MM.1S (cell line): ENCODE results near the gene IFNE.
A peak's percentile ranks its signal among the peaks of the same experiment; 100 is the strongest.
"Not testable (repeated sequence)": the region's sequence is repeated elsewhere in the genome, so short reads cannot be mapped to it uniquely, and the experiment has no call there.

ENCODE experiments used
- DNase-seq: peaks from one replicate; pipeline ENCODE4 v3.0.0-alpha.2; 2015
- H2AFZ ChIP-seq: fragments of 300-600 bp; sonication (generic); 2 replicates; pipeline ENCODE4 v1.6.0; 2016; ENCODE audit warnings: antibody characterized with exemption, low read length
- H3F3A ChIP-seq: fragments of 300-600 bp; sonication (generic); 2 replicates; pipeline ENCODE4 v1.6.1; 2016; ENCODE audit warnings: mild to moderate bottlenecking, antibody characterized with exemption, low read length, moderate library complexity, mixed read lengths; ENCODE audit not compliant: insufficient read depth
- H3K27ac ChIP-seq: fragments of 300-600 bp; sonication (generic); 2 replicates; pipeline ENCODE4 v1.5.1; 2016; ENCODE audit warnings: mild to moderate bottlenecking, low read length
- H3K27me3 ChIP-seq: fragments of 300-600 bp; sonication (generic); replicated peaks from 2 replicates; pipeline ENCODE4 v1.6.0; 2016; ENCODE audit warnings: low read length; ENCODE audit not compliant: insufficient read depth
- H3K36me3 ChIP-seq: fragments of 300-600 bp; sonication (generic); replicated peaks from 2 replicates; pipeline ENCODE4 v1.6.1; 2016; ENCODE audit warnings: mild to moderate bottlenecking, low read length, mixed read lengths; ENCODE audit not compliant: insufficient read depth
- H3K4me1 ChIP-seq: fragments of 300-600 bp; sonication (generic); 2 replicates; pipeline ENCODE4 v1.6.1; 2016; ENCODE audit warnings: low read length, mixed read lengths
- H3K4me2 ChIP-seq: fragments of 300-600 bp; sonication (generic); 2 replicates; pipeline ENCODE4 v1.6.0; 2016; ENCODE audit warnings: low read depth, low read length
- H3K4me3 ChIP-seq: fragments of 300-600 bp; sonication (generic); 2 replicates; pipeline ENCODE4 v1.5.1; 2016; ENCODE audit warnings: low read length, mixed read lengths
- H3K79me2 ChIP-seq: fragments of 300-600 bp; sonication (generic); 2 replicates; pipeline ENCODE4 v1.6.1; 2016; ENCODE audit warnings: mixed run types, low read length, mixed read lengths
- H3K9ac ChIP-seq: fragments of 300-600 bp; sonication (generic); 2 replicates; pipeline ENCODE4 v1.6.1; 2016; ENCODE audit warnings: low read length, mixed read lengths
- H3K9me2 ChIP-seq: fragments of 300-600 bp; sonication (generic); replicated peaks from 2 replicates; pipeline ENCODE4 v1.6.1; 2016; ENCODE audit warnings: mild to moderate bottlenecking, low read length, mixed read lengths; ENCODE audit not compliant: insufficient read depth
- H3K9me3 ChIP-seq: fragments of 300-600 bp; sonication (generic); replicated peaks from 2 replicates; pipeline ENCODE4 v1.6.1; 2016; ENCODE audit warnings: mild to moderate bottlenecking, low read length, mixed read lengths; ENCODE audit not compliant: insufficient read depth
- H4K20me1 ChIP-seq: fragments of 300-600 bp; sonication (generic); 2 replicates; pipeline ENCODE4 v1.6.1; 2016; ENCODE audit warnings: mild to moderate bottlenecking, low read length, moderate library complexity, mixed read lengths; ENCODE audit not compliant: insufficient read depth
- EZH2 ChIP-seq: fragments of 300-600 bp; sonication (generic); optimal IDR thresholded peaks from 2 replicates; pipeline ENCODE3; 2017; ENCODE audit warnings: low read depth, mild to moderate bottlenecking, antibody characterized with exemption, low read length, mixed read lengths
- EZH2phosphoT487 ChIP-seq: fragments of 300-600 bp; sonication (generic); IDR thresholded peaks from 2 replicates; pipeline ENCODE4 v1.6.1; 2018; ENCODE audit warnings: antibody characterized with exemption, low read length
- TF ChIP-seq, protein P1 (sequence below): fragments of 300-600 bp; sonication (generic); IDR thresholded peaks from 2 replicates; pipeline ENCODE4 v1.5.1; 2016; ENCODE audit warnings: antibody characterized with exemption, low read length, mixed read lengths

Gene IFNE

GRCh38 chr9:21443849-21444625 lies 38.1 kb downstream of the IFNE start:
- H3K9me3 ChIP-seq = no peaks in the 10 kb centered on the region
- TF ChIP-seq EZH2phosphoT487 (no peak), EZH2 (no peak)
- TF ChIP-seq, protein P1, sequence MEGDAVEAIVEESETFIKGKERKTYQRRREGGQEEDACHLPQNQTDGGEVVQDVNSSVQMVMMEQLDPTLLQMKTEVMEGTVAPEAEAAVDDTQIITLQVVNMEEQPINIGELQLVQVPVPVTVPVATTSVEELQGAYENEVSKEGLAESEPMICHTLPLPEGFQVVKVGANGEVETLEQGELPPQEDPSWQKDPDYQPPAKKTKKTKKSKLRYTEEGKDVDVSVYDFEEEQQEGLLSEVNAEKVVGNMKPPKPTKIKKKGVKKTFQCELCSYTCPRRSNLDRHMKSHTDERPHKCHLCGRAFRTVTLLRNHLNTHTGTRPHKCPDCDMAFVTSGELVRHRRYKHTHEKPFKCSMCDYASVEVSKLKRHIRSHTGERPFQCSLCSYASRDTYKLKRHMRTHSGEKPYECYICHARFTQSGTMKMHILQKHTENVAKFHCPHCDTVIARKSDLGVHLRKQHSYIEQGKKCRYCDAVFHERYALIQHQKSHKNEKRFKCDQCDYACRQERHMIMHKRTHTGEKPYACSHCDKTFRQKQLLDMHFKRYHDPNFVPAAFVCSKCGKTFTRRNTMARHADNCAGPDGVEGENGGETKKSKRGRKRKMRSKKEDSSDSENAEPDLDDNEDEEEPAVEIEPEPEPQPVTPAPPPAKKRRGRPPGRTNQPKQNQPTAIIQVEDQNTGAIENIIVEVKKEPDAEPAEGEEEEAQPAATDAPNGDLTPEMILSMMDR = no peak
- no peak overlapping the region for H3K9ac ChIP-seq
- H3K4me2 ChIP-seq = peak overlapping the region; percentile 52; the same call in 1 of the 2 replicates
- DNase-seq = peak; percentile 83
- H2AFZ ChIP-seq = no peak overlapping the region
- no peaks in the 10 kb centered on the region for H3K27me3 ChIP-seq
- 0 out of 2 replicates have a peak, but pooled peaks cover 11% of the 10 kb centered on the region for H3K4me1 ChIP-seq
- no peaks in the 10 kb centered on the region for H3K79me2 ChIP-seq
- no peaks in the 10 kb centered on the region for H3K9me2 ChIP-seq
- no peaks in the 10 kb centered on the region for H4K20me1 ChIP-seq
- H3F3A ChIP-seq = peaks cover 12% of the 10 kb centered on the region
- H3K36me3 ChIP-seq = no peaks in the 10 kb centered on the region
- no peak overlapping the region; the same call in 1 of the 2 replicates for H3K4me3 ChIP-seq
- H3K27ac ChIP-seq = peak overlapping the region; percentile 71; the same call in 1 of the 2 replicates

GRCh38 chr9:21440139-21440538 lies 42.0 kb downstream of the IFNE start, which contains the start of gene IFNA1:
Gene IFNA1, plus strand, starts transcription at chr9:21440439. Its CDS starts 69 bp downstream, at chr9:21440508.
- Histone ChIP-seq H3K9me2 (no peaks in the 10 kb centered on the region), H3K4me3 (no peak within 1 kb of the TSS), H3K4me1 (0 out of 2 replicates have a peak, but pooled peaks cover 11% of the 10 kb centered on the region), H3K36me3 (no peaks in the 10 kb centered on the region), H3K4me2 (no peak within 1 kb of the TSS), H3K27me3 (no peaks in the 10 kb centered on the region), H4K20me1 (no peaks in the 10 kb centered on the region), H3F3A (peaks cover 12% of the 10 kb centered on the region), H3K27ac (no peak within 1 kb of the TSS), H2AFZ (no peak within 1 kb of the TSS), H3K79me2 (no peaks in the 10 kb centered on the region), H3K9ac (no peak within 1 kb of the TSS), H3K9me3 (no peaks in the 10 kb centered on the region)
- DNase-seq = no peak
- TF ChIP-seq, protein P1 = no peak
- TF ChIP-seq EZH2 = no peak

GRCh38 chr9:21435015-21435383 lies 47.1 kb downstream of the IFNE start:
- not testable (repeated sequence) for H3K36me3 ChIP-seq, H3K4me3 ChIP-seq, H4K20me1 ChIP-seq, H3K27me3 ChIP-seq, H3K9me2 ChIP-seq, H3F3A ChIP-seq, H3K27ac ChIP-seq, DNase-seq, H3K9me3 ChIP-seq, H3K9ac ChIP-seq, H2AFZ ChIP-seq, H3K79me2 ChIP-seq, H3K4me2 ChIP-seq, H3K4me1 ChIP-seq
